Measurements from ENCODE around the gene MX2.

DNA sequence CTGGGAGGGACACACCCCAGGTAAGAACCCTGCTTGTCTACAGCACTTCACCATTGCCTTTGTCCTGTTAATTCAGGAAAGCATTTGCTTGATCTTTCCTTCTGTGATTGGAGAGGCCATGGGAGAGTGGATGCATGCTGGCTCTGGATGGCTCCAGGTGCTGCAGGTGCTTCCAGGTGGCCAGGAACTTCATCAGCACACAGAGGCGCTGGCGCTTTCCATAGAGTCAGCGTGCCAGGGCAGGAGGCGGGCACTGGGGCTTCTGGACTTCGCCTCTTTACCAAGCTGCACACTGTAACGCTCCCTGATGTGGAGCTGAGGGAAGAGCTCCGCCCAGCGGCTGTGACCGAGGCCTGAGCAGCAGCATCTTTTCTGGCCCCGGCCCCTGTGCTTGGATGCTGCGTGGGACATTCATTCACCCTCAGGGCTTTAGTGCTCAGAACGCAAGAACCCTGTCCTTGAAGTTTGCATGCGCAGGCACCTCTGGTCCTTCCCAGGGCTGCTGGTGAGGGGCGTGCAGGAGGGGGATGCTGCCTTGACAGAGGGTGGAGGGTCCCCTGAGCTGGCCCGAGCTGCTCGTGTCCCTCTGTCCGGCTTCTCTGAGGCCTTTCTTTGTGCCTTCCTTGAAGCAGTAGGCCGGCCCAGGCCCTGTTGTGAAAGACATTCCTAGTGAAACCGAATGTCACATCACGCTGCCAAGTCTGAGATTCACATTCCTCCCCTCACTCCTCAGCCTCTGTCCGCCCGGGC lies 1.6 kb upstream of the MX2 start:
- TF ChIP-seq, protein P1, sequence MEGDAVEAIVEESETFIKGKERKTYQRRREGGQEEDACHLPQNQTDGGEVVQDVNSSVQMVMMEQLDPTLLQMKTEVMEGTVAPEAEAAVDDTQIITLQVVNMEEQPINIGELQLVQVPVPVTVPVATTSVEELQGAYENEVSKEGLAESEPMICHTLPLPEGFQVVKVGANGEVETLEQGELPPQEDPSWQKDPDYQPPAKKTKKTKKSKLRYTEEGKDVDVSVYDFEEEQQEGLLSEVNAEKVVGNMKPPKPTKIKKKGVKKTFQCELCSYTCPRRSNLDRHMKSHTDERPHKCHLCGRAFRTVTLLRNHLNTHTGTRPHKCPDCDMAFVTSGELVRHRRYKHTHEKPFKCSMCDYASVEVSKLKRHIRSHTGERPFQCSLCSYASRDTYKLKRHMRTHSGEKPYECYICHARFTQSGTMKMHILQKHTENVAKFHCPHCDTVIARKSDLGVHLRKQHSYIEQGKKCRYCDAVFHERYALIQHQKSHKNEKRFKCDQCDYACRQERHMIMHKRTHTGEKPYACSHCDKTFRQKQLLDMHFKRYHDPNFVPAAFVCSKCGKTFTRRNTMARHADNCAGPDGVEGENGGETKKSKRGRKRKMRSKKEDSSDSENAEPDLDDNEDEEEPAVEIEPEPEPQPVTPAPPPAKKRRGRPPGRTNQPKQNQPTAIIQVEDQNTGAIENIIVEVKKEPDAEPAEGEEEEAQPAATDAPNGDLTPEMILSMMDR (conservative IDR thresholded peaks at IDR 0.05; ENCODE audit: low read length), result peak; percentile 55
- TF ChIP-seq EZH2phosphoT487 (IDR thresholded peaks at IDR 0.05; ENCODE audit: borderline replicate concordance, low read depth, low read length), result no peak
